ENCODE measurements around the gene PHF21B. TPM values are rescaled to one million over a fixed set of nuclear protein-coding genes. Genes with fewer than 3 reads are reported as not detected.

The PHF21B gene
- polyA plus RNA-seq, 1 donor (not counting 4 experiments of a cell fraction or from before 2014, with no cell fraction given): not detected

DNA sequence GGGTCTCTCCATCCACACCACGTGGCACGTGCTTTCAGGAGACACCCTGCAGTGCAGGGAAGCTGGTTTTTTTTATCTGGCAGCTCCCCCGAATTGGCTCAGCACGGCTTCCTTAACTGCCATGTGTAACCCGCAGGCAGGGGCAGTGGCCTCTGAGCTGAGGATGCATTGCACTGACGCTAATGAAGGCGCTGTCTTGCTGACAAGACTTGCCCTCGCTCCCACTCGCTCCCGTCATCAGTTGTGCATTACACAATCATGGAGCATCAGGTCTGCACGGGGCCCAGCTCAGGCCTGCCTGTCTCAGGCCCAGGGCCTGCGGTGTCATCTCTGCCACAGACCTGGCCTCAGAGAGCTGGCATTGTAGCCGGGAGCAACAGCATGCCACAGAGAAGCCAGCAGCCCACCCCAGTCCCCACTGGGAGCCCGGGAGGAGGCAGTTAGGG is 161.5 kb downstream of the PHF21B start:
- dilution Hi-C loops (cut with MboI; ENCODE audit: extremely low pct_ligation_motif_present, low sequenced_read_pairs): no loop called here
- H3K4me2 ChIP-seq (ENCODE audit: control insufficient read depth, extremely low read depth, insufficient read depth, low read depth, low read length): no peak overlapping the region
- H3K9me3 ChIP-seq (ENCODE audit: control insufficient read depth, low read depth, low read length): no peaks in the 10 kb centered on the region
- H3K27me3 ChIP-seq (ENCODE audit: control insufficient read depth, extremely low read depth, insufficient read depth, low read length): no peaks in the 10 kb centered on the region
- TF ChIP-seq EZH2 (IDR thresholded peaks at IDR 0.05; ENCODE audit: low read length): no peak
- no peaks in the 10 kb centered on the region for H4K20me1 ChIP-seq (ENCODE audit: control insufficient read depth, extremely low read depth, insufficient read depth, low read length)
- peaks cover 2% of the 10 kb centered on the region for H3K4me1 ChIP-seq (ENCODE audit: control insufficient read depth, extremely low read depth, insufficient read depth, low read length)
- FAIRE-seq: no peak
- no peaks in the 10 kb centered on the region for H3K9me1 ChIP-seq (ENCODE audit: control insufficient read depth, extremely low read depth, insufficient read depth, low read length)
- no peak overlapping the region for H3K9ac ChIP-seq (ENCODE audit: control insufficient read depth, extremely low read depth, insufficient read depth, low read length)
- no peak for DNase-seq (ENCODE audit: low read depth, low spot score)
- H3K36me3 ChIP-seq (ENCODE audit: control insufficient read depth in 2 of 2, extremely low read depth in 1 of 2, insufficient read depth in 2 of 2, low read length in 2 of 2): peaks cover 0 to 5% of the 10 kb centered on the region in 2 experiments
- H2AFZ ChIP-seq (ENCODE audit: control insufficient read depth, low read length): no peak overlapping the region
- no peak overlapping the region for H3K4me3 ChIP-seq (ENCODE audit: control insufficient read depth in 2 of 3, extremely low read depth in 1 of 3, insufficient read depth in 2 of 3, low read depth in 1 of 3, low read length in 3 of 3)
- no peak overlapping the region for H3K27ac ChIP-seq (ENCODE audit: control insufficient read depth, insufficient read depth, low read length)
- no peaks in the 10 kb centered on the region for H3K79me2 ChIP-seq (ENCODE audit: control insufficient read depth, insufficient read depth, low read length)

DNA sequence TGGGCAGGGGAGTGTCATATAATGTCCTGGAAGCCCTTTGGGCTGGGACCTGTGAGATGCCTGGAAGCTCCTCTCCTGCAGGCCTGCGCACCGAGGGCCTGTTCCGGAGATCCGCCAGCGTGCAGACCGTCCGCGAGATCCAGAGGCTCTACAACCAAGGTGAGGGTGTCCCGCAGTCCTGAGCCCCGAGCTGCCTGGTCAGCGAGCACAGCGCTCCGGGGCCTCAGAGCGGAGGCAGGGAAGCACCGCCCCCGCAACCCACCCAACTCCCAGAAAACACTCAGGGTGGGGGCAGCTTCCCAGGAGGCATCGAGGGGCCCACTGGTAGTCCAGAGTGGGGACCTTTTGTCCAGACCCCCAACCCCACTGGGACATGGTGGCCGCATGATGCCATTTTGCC is 161.9 kb downstream of the PHF21B start:
- Histone ChIP-seq H3K36me3 (ENCODE audit: control insufficient read depth in 2 of 2, extremely low read depth in 1 of 2, insufficient read depth in 2 of 2, low read length in 2 of 2) (peaks cover 0 to 5% of the 10 kb centered on the region in 2 experiments), H3K9me3 (ENCODE audit: control insufficient read depth, low read depth, low read length) (no peaks in the 10 kb centered on the region), H3K27ac (ENCODE audit: control insufficient read depth, insufficient read depth, low read length) (no peak overlapping the region), H3K79me2 (ENCODE audit: control insufficient read depth, insufficient read depth, low read length) (no peaks in the 10 kb centered on the region), H3K4me1 (ENCODE audit: control insufficient read depth, extremely low read depth, insufficient read depth, low read length) (no peaks in the 10 kb centered on the region), H3K9me1 (ENCODE audit: control insufficient read depth, extremely low read depth, insufficient read depth, low read length) (no peaks in the 10 kb centered on the region), H4K20me1 (ENCODE audit: control insufficient read depth, extremely low read depth, insufficient read depth, low read length) (no peaks in the 10 kb centered on the region), H3K9ac (ENCODE audit: control insufficient read depth, extremely low read depth, insufficient read depth, low read length) (no peak overlapping the region), H3K27me3 (ENCODE audit: control insufficient read depth, extremely low read depth, insufficient read depth, low read length) (no peaks in the 10 kb centered on the region), H2AFZ (ENCODE audit: control insufficient read depth, low read length) (no peak overlapping the region), H3K4me3 (ENCODE audit: control insufficient read depth in 2 of 3, extremely low read depth in 1 of 3, insufficient read depth in 2 of 3, low read depth in 1 of 3, low read length in 3 of 3) (no peak overlapping the region), H3K4me2 (ENCODE audit: control insufficient read depth, extremely low read depth, insufficient read depth, low read depth, low read length) (no peak overlapping the region)
- FAIRE-seq (no peak), DNase-seq (ENCODE audit: low read depth, low spot score) (no peak)
- TF ChIP-seq, protein P1, sequence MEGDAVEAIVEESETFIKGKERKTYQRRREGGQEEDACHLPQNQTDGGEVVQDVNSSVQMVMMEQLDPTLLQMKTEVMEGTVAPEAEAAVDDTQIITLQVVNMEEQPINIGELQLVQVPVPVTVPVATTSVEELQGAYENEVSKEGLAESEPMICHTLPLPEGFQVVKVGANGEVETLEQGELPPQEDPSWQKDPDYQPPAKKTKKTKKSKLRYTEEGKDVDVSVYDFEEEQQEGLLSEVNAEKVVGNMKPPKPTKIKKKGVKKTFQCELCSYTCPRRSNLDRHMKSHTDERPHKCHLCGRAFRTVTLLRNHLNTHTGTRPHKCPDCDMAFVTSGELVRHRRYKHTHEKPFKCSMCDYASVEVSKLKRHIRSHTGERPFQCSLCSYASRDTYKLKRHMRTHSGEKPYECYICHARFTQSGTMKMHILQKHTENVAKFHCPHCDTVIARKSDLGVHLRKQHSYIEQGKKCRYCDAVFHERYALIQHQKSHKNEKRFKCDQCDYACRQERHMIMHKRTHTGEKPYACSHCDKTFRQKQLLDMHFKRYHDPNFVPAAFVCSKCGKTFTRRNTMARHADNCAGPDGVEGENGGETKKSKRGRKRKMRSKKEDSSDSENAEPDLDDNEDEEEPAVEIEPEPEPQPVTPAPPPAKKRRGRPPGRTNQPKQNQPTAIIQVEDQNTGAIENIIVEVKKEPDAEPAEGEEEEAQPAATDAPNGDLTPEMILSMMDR (optimal IDR thresholded peaks at IDR 0.05 in 1 of 3, IDR thresholded peaks at IDR 0.05 in 1 of 3, conservative IDR thresholded peaks at IDR 0.05 in 1 of 3; ENCODE audit: extremely low read depth in 1 of 3, insufficient read depth in 2 of 3, low read length in 3 of 3): no peak
- no peak for TF ChIP-seq EZH2 (IDR thresholded peaks at IDR 0.05; ENCODE audit: low read length)
- dilution Hi-C loops (cut with MboI; ENCODE audit: extremely low pct_ligation_motif_present, low sequenced_read_pairs): no loop called here

DNA sequence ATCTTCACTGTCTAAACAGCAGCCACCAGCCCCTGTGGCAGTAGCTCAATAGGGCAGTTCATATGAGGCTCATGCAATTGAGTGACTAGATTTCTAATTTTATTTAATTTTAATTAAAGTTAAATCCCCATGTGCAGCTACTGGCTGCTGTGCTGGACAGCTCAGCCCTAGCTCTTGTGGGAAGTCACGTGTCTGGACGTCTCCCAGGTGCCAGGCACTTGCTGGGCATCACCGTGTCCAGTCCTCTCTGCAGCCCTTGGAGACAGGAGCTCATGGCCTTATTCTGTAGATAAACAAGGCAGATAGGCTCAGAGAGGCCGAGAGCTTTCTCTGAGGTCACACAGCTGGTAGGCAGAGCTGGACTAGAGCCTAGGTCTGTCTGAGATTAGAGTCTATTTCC is 162.4 kb downstream of the PHF21B start:
- no peaks in the 10 kb centered on the region for H3K27me3 ChIP-seq (ENCODE audit: control insufficient read depth, extremely low read depth, insufficient read depth, low read length)
- H2AFZ ChIP-seq (ENCODE audit: control insufficient read depth, low read length): no peak overlapping the region
- no peak for TF ChIP-seq EZH2 (IDR thresholded peaks at IDR 0.05; ENCODE audit: low read length)
- TF ChIP-seq, protein P1 (optimal IDR thresholded peaks at IDR 0.05 in 1 of 3, IDR thresholded peaks at IDR 0.05 in 1 of 3, conservative IDR thresholded peaks at IDR 0.05 in 1 of 3; ENCODE audit: extremely low read depth in 1 of 3, insufficient read depth in 2 of 3, low read length in 3 of 3): no peak
- H3K9me1 ChIP-seq (ENCODE audit: control insufficient read depth, extremely low read depth, insufficient read depth, low read length): no peaks in the 10 kb centered on the region
- no peaks in the 10 kb centered on the region for H3K4me1 ChIP-seq (ENCODE audit: control insufficient read depth, extremely low read depth, insufficient read depth, low read length)
- no peaks in the 10 kb centered on the region for H3K79me2 ChIP-seq (ENCODE audit: control insufficient read depth, insufficient read depth, low read length)
- no peak overlapping the region for H3K27ac ChIP-seq (ENCODE audit: control insufficient read depth, insufficient read depth, low read length)
- H3K4me2 ChIP-seq (ENCODE audit: control insufficient read depth, extremely low read depth, insufficient read depth, low read depth, low read length): no peak overlapping the region
- dilution Hi-C loops (cut with MboI; ENCODE audit: extremely low pct_ligation_motif_present, low sequenced_read_pairs): no loop called here
- H3K9me3 ChIP-seq (ENCODE audit: control insufficient read depth, low read depth, low read length): no peaks in the 10 kb centered on the region
- peaks cover 0 to 5% of the 10 kb centered on the region in 2 experiments for H3K36me3 ChIP-seq (ENCODE audit: control insufficient read depth in 2 of 2, extremely low read depth in 1 of 2, insufficient read depth in 2 of 2, low read length in 2 of 2)
- H3K4me3 ChIP-seq (ENCODE audit: control insufficient read depth in 2 of 3, extremely low read depth in 1 of 3, insufficient read depth in 2 of 3, low read depth in 1 of 3, low read length in 3 of 3): no peak overlapping the region
- DNase-seq (ENCODE audit: low read depth, low spot score) (no peak), FAIRE-seq (no peak)
- H3K9ac ChIP-seq (ENCODE audit: control insufficient read depth, extremely low read depth, insufficient read depth, low read length): no peak overlapping the region
- no peaks in the 10 kb centered on the region for H4K20me1 ChIP-seq (ENCODE audit: control insufficient read depth, extremely low read depth, insufficient read depth, low read length)

Measured in keratinocyte (primary cell).